Prostate gland (tissue), 2 donors: Measurements from ENCODE around the gene SUN1.

Experiments
- POLR2A ChIP-seq: fragments of 450-650 bp; IDR thresholded peaks from one replicate; pipeline ENCODE4 v1.6.1; 2016; ENCODE audit warnings: antibody characterized with exemption, mild to moderate bottlenecking
- TF ChIP-seq, protein P1 (sequence below), 4 experiments: fragments of 200-600 bp in 2 of 4; fragments of 450-650 bp in 2 of 4; sonication (generic) in 2 of 4; IDR thresholded peaks; 1 replicate in 3 of 4; 2 replicates in 1 of 4; pipeline ENCODE4 v1.5.1; 2016 to 2019; ENCODE audit warnings: antibody characterized with exemption in 4 of 4, mild to moderate bottlenecking in 2 of 4, moderate library complexity in 2 of 4

- TF ChIP-seq, protein P1, sequence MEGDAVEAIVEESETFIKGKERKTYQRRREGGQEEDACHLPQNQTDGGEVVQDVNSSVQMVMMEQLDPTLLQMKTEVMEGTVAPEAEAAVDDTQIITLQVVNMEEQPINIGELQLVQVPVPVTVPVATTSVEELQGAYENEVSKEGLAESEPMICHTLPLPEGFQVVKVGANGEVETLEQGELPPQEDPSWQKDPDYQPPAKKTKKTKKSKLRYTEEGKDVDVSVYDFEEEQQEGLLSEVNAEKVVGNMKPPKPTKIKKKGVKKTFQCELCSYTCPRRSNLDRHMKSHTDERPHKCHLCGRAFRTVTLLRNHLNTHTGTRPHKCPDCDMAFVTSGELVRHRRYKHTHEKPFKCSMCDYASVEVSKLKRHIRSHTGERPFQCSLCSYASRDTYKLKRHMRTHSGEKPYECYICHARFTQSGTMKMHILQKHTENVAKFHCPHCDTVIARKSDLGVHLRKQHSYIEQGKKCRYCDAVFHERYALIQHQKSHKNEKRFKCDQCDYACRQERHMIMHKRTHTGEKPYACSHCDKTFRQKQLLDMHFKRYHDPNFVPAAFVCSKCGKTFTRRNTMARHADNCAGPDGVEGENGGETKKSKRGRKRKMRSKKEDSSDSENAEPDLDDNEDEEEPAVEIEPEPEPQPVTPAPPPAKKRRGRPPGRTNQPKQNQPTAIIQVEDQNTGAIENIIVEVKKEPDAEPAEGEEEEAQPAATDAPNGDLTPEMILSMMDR (IDR thresholded peaks at IDR 0.05), result no peak
- TF ChIP-seq POLR2A, result no peak
These were observed 74.5 kb downstream of the SUN1 start for GRCh38 chr7:906776-907157.
